Measurements from ENCODE around the gene RABGAP1L.
"Not testable (repeated sequence)": the region's sequence is repeated elsewhere in the genome, so short reads cannot be mapped to it uniquely, and the experiment has no call there.

Gene RABGAP1L

GRCh38 chr1:174703309-174703708, 544.0 kb downstream of the RABGAP1L start:
- Histone ChIP-seq H3K4me2 (ENCODE audit: low read depth, low read length, poor library complexity, severe bottlenecking) (no peak overlapping the region), H3K36me3 (ENCODE audit: insufficient read depth, low read length) (no peaks in the 10 kb centered on the region), H2AFZ (ENCODE audit: low read length) (no peak overlapping the region), H3K9me3 (ENCODE audit: insufficient read depth, low read depth, low read length) (no peaks in the 10 kb centered on the region), H3K9ac (ENCODE audit: low read depth, low read length, poor library complexity, severe bottlenecking) (no peak overlapping the region), H3K9me2 (replicated peaks; ENCODE audit: low read depth, low read length) (no peaks in the 10 kb centered on the region), H3K79me2 (ENCODE audit: insufficient read depth, low read length) (no peaks in the 10 kb centered on the region), H3K4me3 (ENCODE audit: low read length, poor library complexity, severe bottlenecking) (no peak overlapping the region), H3F3A (ENCODE audit: low read depth) (no peaks in the 10 kb centered on the region), H4K20me1 (ENCODE audit: insufficient read depth, low read length, poor library complexity, severe bottlenecking) (no peaks in the 10 kb centered on the region), H3K4me1 (ENCODE audit: insufficient read depth, low read length, poor library complexity, severe bottlenecking) (no peaks in the 10 kb centered on the region), H3K27me3 (ENCODE audit: insufficient read depth, low read length, poor library complexity, severe bottlenecking) (no peaks in the 10 kb centered on the region)
- TF ChIP-seq EZH2phosphoT487 (IDR thresholded peaks at IDR 0.05; ENCODE audit: borderline replicate concordance) (no peak), CTCF (conservative IDR thresholded peaks at IDR 0.05; ENCODE audit: low read length) (no peak)

- H3K4me2 ChIP-seq (ENCODE audit: low read depth, low read length, poor library complexity, severe bottlenecking): no peak overlapping the region
- H3F3A ChIP-seq (ENCODE audit: low read depth): no peaks in the 10 kb centered on the region
- H3K79me2 ChIP-seq (ENCODE audit: insufficient read depth, low read length): no peaks in the 10 kb centered on the region
- no peak overlapping the region for H3K4me3 ChIP-seq (ENCODE audit: low read length, poor library complexity, severe bottlenecking)
- no peaks in the 10 kb centered on the region for H3K4me1 ChIP-seq (ENCODE audit: insufficient read depth, low read length, poor library complexity, severe bottlenecking)
- no peak overlapping the region for H3K9ac ChIP-seq (ENCODE audit: low read depth, low read length, poor library complexity, severe bottlenecking)
- no peaks in the 10 kb centered on the region for H3K27me3 ChIP-seq (ENCODE audit: insufficient read depth, low read length, poor library complexity, severe bottlenecking)
- H3K36me3 ChIP-seq (ENCODE audit: insufficient read depth, low read length): peaks cover 1% of the 10 kb centered on the region; the same call in 1 of the 2 replicates
- H4K20me1 ChIP-seq (ENCODE audit: insufficient read depth, low read length, poor library complexity, severe bottlenecking): no peaks in the 10 kb centered on the region
- no peak overlapping the region for H2AFZ ChIP-seq (ENCODE audit: low read length)
- no peaks in the 10 kb centered on the region for H3K9me2 ChIP-seq (replicated peaks; ENCODE audit: low read depth, low read length)
- H3K9me3 ChIP-seq (ENCODE audit: insufficient read depth, low read depth, low read length): no peaks in the 10 kb centered on the region
- TF ChIP-seq EZH2phosphoT487 (IDR thresholded peaks at IDR 0.05; ENCODE audit: borderline replicate concordance): no peak
- TF ChIP-seq CTCF (conservative IDR thresholded peaks at IDR 0.05; ENCODE audit: low read length): no peak
Observed at GRCh38 chr1:174704300-174704699, 545.0 kb downstream of the RABGAP1L start.

GRCh38 chr1:174710868-174711845, 551.8 kb downstream of the RABGAP1L start:
- Histone ChIP-seq H3F3A (ENCODE audit: low read depth) (no peaks in the 10 kb centered on the region), H4K20me1 (ENCODE audit: insufficient read depth, low read length, poor library complexity, severe bottlenecking) (no peaks in the 10 kb centered on the region), H3K4me1 (ENCODE audit: insufficient read depth, low read length, poor library complexity, severe bottlenecking) (no peaks in the 10 kb centered on the region), H2AFZ (ENCODE audit: low read length) (no peak overlapping the region), H3K4me3 (ENCODE audit: low read length, poor library complexity, severe bottlenecking) (no peak overlapping the region), H3K79me2 (ENCODE audit: insufficient read depth, low read length) (no peaks in the 10 kb centered on the region), H3K9me3 (ENCODE audit: insufficient read depth, low read depth, low read length) (no peaks in the 10 kb centered on the region; the same call in 1 of the 2 replicates), H3K27me3 (ENCODE audit: insufficient read depth, low read length, poor library complexity, severe bottlenecking) (no peaks in the 10 kb centered on the region), H3K9me2 (replicated peaks; ENCODE audit: low read depth, low read length) (no peaks in the 10 kb centered on the region), H3K9ac (ENCODE audit: low read depth, low read length, poor library complexity, severe bottlenecking) (no peak overlapping the region), H3K4me2 (ENCODE audit: low read depth, low read length, poor library complexity, severe bottlenecking) (no peak overlapping the region), H3K36me3 (ENCODE audit: insufficient read depth, low read length) (peaks cover 4% of the 10 kb centered on the region; the same call in 1 of the 2 replicates)
- TF ChIP-seq EZH2phosphoT487 (IDR thresholded peaks at IDR 0.05; ENCODE audit: borderline replicate concordance) (no peak), CTCF (conservative IDR thresholded peaks at IDR 0.05; ENCODE audit: low read length) (no peak)

GRCh38 chr1:174711848-174712247, 552.5 kb downstream of the RABGAP1L start:
- H3K9me2 ChIP-seq (replicated peaks; ENCODE audit: low read depth, low read length); H4K20me1 ChIP-seq (ENCODE audit: insufficient read depth, low read length, poor library complexity, severe bottlenecking); H3K4me3 ChIP-seq (ENCODE audit: low read length, poor library complexity, severe bottlenecking); H2AFZ ChIP-seq (ENCODE audit: low read length); H3K9me3 ChIP-seq (ENCODE audit: insufficient read depth, low read depth, low read length); H3F3A ChIP-seq (ENCODE audit: low read depth); H3K4me1 ChIP-seq (ENCODE audit: insufficient read depth, low read length, poor library complexity, severe bottlenecking); H3K79me2 ChIP-seq (ENCODE audit: insufficient read depth, low read length); H3K36me3 ChIP-seq (ENCODE audit: insufficient read depth, low read length); H3K9ac ChIP-seq (ENCODE audit: low read depth, low read length, poor library complexity, severe bottlenecking); H3K27me3 ChIP-seq (ENCODE audit: insufficient read depth, low read length, poor library complexity, severe bottlenecking); H3K4me2 ChIP-seq (ENCODE audit: low read depth, low read length, poor library complexity, severe bottlenecking): not testable (repeated sequence)
